ENCODE data around the gene VEZT.
"Not testable (repeated sequence)": the region's sequence is repeated elsewhere in the genome, so short reads cannot be mapped to it uniquely, and the experiment has no call there.

Gene VEZT

DNA sequence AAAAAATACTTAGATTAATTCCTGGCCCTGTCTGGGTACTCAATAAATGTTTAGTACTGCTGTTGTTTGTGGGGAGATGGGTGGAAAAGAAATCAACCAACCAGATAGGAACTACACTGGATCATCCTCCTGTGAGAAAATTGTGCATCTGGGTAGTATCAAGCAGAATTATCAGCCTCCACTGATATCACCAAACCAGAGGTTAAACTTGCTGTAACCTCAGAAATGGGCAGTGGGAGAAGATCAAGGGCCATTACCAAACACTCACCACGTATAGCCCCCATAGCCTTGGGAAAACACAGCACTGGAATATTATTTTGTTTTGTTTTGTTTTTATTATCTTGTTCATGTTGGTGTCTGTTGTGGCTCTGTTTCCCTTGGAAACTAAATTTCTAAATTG is 19.7 kb downstream of the VEZT start:
- no peak for ATAC-seq
- TF ChIP-seq ARNTL (CRISPR knock-in tag; IDR thresholded peaks at IDR 0.05; ENCODE audit: borderline replicate concordance, low read depth) (no peak), ZNF8 (CRISPR knock-in tag; IDR thresholded peaks at IDR 0.05) (no peak), BACH2 (CRISPR knock-in tag; IDR thresholded peaks at IDR 0.05; ENCODE audit: borderline replicate concordance) (no peak), ZFP3 (CRISPR knock-in tag; IDR thresholded peaks at IDR 0.05) (no peak), ZNF70 (CRISPR knock-in tag; IDR thresholded peaks at IDR 0.05) (no peak), ZNF565 (CRISPR knock-in tag; conservative IDR thresholded peaks at IDR 0.05; ENCODE audit: low read depth) (no peak), OSR1 (CRISPR knock-in tag; IDR thresholded peaks at IDR 0.05) (no peak)
- TF ChIP-seq, protein P1, sequence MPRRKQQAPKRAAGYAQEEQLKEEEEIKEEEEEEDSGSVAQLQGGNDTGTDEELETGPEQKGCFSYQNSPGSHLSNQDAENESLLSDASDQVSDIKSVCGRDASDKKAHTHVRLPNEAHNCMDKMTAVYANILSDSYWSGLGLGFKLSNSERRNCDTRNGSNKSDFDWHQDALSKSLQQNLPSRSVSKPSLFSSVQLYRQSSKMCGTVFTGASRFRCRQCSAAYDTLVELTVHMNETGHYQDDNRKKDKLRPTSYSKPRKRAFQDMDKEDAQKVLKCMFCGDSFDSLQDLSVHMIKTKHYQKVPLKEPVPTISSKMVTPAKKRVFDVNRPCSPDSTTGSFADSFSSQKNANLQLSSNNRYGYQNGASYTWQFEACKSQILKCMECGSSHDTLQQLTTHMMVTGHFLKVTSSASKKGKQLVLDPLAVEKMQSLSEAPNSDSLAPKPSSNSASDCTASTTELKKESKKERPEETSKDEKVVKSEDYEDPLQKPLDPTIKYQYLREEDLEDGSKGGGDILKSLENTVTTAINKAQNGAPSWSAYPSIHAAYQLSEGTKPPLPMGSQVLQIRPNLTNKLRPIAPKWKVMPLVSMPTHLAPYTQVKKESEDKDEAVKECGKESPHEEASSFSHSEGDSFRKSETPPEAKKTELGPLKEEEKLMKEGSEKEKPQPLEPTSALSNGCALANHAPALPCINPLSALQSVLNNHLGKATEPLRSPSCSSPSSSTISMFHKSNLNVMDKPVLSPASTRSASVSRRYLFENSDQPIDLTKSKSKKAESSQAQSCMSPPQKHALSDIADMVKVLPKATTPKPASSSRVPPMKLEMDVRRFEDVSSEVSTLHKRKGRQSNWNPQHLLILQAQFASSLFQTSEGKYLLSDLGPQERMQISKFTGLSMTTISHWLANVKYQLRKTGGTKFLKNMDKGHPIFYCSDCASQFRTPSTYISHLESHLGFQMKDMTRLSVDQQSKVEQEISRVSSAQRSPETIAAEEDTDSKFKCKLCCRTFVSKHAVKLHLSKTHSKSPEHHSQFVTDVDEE (CRISPR knock-in tag; IDR thresholded peaks at IDR 0.05), result no peak
- TF ChIP-seq, protein P2, sequence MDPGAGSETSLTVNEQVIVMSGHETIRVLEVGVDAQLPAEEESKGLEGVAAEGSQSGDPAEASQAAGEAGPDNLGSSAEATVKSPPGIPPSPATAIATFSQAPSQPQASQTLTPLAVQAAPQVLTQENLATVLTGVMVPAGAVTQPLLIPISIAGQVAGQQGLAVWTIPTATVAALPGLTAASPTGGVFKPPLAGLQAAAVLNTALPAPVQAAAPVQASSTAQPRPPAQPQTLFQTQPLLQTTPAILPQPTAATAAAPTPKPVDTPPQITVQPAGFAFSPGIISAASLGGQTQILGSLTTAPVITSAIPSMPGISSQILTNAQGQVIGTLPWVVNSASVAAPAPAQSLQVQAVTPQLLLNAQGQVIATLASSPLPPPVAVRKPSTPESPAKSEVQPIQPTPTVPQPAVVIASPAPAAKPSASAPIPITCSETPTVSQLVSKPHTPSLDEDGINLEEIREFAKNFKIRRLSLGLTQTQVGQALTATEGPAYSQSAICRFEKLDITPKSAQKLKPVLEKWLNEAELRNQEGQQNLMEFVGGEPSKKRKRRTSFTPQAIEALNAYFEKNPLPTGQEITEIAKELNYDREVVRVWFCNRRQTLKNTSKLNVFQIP (CRISPR knock-in tag; IDR thresholded peaks at IDR 0.05; ENCODE audit: borderline replicate concordance, low read depth), result no peak

DNA sequence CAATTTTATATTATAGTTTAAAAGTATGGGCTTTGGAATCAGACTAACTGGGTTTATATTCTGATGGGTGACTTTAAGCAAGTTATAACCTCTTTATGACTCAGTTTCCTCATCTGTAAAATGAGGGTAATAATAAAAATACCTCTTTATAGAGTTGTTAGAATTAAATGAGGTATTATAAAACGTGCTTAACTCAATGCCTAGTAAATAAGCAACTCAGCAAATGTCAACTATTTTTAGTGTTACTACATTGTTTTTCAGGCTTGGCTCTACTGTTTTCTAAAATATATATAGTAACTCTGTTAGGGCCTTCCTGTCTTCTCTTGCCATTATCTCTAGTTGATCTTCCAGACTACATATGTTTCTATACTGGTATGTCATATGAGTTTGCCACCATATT is 20.5 kb downstream of the VEZT start:
- TF ChIP-seq ZFP30 (CRISPR knock-in tag; IDR thresholded peaks at IDR 0.05), result no peak
- TF ChIP-seq TOX (CRISPR knock-in tag; IDR thresholded peaks at IDR 0.05; ENCODE audit: borderline replicate concordance), result no peak
- no peak for TF ChIP-seq ISL1 (CRISPR knock-in tag; IDR thresholded peaks at IDR 0.05)
- no peak for ATAC-seq

DNA sequence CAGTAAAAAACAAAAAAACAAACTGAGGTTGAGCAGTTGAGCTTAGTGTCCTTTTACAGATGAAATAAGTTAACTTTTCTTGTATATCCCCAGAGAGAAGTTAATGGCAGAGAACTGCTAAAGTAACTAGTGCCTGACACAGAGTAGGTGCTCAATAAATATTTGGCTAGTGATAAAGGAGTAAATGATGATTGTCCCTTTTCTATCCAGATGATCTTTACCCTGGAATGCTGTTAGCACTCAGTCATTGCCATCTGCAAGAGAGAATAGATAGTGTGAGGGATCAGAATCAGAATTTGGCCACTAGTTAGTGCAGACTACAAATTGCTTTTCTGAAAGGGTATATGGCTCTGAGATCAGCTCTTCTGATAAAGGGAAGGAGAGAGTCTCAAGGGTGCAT is 21.6 kb downstream of the VEZT start:
- TF ChIP-seq, protein P2 (CRISPR knock-in tag; IDR thresholded peaks at IDR 0.05; ENCODE audit: borderline replicate concordance, low read depth), result no peak
- TF ChIP-seq ZFP3 (CRISPR knock-in tag; IDR thresholded peaks at IDR 0.05), result no peak
- no peak for TF ChIP-seq TCF4 (CRISPR knock-in tag; IDR thresholded peaks at IDR 0.05; ENCODE audit: borderline replicate concordance)
- TF ChIP-seq ESRRG (CRISPR knock-in tag; IDR thresholded peaks at IDR 0.05), result no peak
- TF ChIP-seq, protein P3, sequence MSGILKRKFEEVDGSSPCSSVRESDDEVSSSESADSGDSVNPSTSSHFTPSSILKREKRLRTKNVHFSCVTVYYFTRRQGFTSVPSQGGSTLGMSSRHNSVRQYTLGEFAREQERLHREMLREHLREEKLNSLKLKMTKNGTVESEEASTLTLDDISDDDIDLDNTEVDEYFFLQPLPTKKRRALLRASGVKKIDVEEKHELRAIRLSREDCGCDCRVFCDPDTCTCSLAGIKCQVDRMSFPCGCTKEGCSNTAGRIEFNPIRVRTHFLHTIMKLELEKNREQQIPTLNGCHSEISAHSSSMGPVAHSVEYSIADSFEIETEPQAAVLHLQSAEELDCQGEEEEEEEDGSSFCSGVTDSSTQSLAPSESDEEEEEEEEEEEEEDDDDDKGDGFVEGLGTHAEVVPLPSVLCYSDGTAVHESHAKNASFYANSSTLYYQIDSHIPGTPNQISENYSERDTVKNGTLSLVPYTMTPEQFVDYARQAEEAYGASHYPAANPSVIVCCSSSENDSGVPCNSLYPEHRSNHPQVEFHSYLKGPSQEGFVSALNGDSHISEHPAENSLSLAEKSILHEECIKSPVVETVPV (CRISPR knock-in tag; IDR thresholded peaks at IDR 0.05), result no peak
- no peak for TF ChIP-seq ZC3H10 (CRISPR knock-in tag; IDR thresholded peaks at IDR 0.05)
- TF ChIP-seq BACH2 (CRISPR knock-in tag; IDR thresholded peaks at IDR 0.05; ENCODE audit: borderline replicate concordance), result no peak
- TF ChIP-seq ISL1 (CRISPR knock-in tag; IDR thresholded peaks at IDR 0.05), result no peak
- ATAC-seq, result no peak

DNA sequence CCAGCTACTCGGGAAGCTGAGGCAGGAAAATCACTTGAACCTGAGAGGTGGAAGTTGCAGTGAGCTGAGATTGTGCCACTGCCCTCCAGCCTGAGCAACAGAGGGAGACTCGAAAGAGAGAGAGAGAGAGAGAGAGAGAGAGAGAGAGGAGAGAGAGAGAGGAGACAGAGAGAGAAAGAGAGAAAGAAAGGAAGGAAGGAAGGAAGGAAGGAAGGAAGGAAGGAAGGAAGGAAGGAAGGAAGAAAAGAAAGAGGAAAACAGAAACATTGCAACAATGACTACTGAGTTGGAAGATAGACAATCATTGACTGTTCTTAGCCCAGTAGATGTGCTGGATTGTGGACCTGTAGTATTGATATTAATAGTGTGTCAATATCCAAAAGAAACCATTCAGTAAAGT is 22.2 kb downstream of the VEZT start:
- not testable (repeated sequence) for ATAC-seq

DNA sequence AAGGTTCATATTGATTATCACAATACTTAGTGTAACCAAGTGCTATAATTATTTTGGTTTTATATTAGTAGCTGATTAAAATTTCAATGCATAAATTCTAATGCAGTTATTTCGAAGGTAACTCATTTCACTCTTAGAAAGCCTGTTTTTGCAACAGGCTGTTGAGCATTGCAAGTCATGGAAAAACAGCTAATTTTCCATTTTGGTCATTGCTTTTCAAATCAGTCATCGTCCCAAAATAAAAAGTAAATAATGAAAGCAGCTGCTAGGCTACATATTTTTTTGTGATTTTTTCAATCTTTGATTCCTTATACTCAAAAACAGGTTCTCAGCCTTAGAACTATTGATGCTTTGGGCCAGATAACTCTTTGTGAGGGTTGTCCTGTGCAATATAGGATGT is 22.9 kb downstream of the VEZT start:
- ATAC-seq, result no peak
- no peak for TF ChIP-seq GLIS3 (CRISPR knock-in tag; IDR thresholded peaks at IDR 0.05)
- TF ChIP-seq, protein P2 (CRISPR knock-in tag; IDR thresholded peaks at IDR 0.05; ENCODE audit: borderline replicate concordance, low read depth), result no peak
- TF ChIP-seq, protein P4, sequence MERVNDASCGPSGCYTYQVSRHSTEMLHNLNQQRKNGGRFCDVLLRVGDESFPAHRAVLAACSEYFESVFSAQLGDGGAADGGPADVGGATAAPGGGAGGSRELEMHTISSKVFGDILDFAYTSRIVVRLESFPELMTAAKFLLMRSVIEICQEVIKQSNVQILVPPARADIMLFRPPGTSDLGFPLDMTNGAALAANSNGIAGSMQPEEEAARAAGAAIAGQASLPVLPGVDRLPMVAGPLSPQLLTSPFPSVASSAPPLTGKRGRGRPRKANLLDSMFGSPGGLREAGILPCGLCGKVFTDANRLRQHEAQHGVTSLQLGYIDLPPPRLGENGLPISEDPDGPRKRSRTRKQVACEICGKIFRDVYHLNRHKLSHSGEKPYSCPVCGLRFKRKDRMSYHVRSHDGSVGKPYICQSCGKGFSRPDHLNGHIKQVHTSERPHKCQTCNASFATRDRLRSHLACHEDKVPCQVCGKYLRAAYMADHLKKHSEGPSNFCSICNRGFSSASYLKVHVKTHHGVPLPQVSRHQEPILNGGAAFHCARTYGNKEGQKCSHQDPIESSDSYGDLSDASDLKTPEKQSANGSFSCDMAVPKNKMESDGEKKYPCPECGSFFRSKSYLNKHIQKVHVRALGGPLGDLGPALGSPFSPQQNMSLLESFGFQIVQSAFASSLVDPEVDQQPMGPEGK (CRISPR knock-in tag; IDR thresholded peaks at IDR 0.05; ENCODE audit: borderline replicate concordance), result no peak
- no peak for TF ChIP-seq ZNF8 (CRISPR knock-in tag; IDR thresholded peaks at IDR 0.05)
- TF ChIP-seq ZFP3 (CRISPR knock-in tag; IDR thresholded peaks at IDR 0.05), result no peak
- TF ChIP-seq, protein P3 (CRISPR knock-in tag; IDR thresholded peaks at IDR 0.05), result no peak
- TF ChIP-seq PPARA (CRISPR knock-in tag; IDR thresholded peaks at IDR 0.05; ENCODE audit: borderline replicate concordance), result no peak
- TF ChIP-seq CSDC2 (CRISPR knock-in tag; IDR thresholded peaks at IDR 0.05), result no peak
- TF ChIP-seq ARNTL (CRISPR knock-in tag; IDR thresholded peaks at IDR 0.05; ENCODE audit: borderline replicate concordance, low read depth), result no peak
- TF ChIP-seq ISL1 (CRISPR knock-in tag; IDR thresholded peaks at IDR 0.05), result no peak
- no peak for TF ChIP-seq OSR1 (CRISPR knock-in tag; IDR thresholded peaks at IDR 0.05)

DNA sequence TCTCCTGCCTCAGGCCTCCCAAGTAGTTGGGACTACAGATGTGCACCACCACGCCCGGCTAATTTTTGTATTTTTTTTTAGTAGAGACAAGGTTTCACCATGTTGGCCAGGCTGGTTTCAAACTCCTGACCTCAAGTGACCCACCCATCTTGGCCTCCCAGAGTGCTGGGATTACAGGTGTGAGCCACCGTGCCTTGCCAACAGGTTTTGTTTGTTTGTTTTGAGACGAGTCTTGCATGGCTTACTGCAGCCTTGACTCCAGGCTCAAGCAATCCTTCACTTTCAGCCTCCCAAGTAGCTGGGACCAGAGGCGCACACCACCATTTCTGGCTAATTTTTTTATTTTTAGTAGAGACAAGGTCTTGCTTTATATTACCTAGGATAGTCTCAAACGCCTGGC is 23.5 kb downstream of the VEZT start:
- ATAC-seq, result not testable (repeated sequence)

Measured in SK-N-SH treated with all-trans-retinoic acid at 6 μM for 48 hours (cell line).